HG03196 (cell line): ENCODE measurements around the gene PSG6.
"Not testable (repeated sequence)": the region's sequence is repeated elsewhere in the genome, so short reads cannot be mapped to it uniquely, and the experiment has no call there.

Source experiments
- ATAC-seq: cut with Tn5 transposase; IDR thresholded peaks from one replicate; pipeline ENCODE4 v1.9.1; 2021; ENCODE audit not compliant: unreplicated experiment

The PSG6 gene

DNA sequence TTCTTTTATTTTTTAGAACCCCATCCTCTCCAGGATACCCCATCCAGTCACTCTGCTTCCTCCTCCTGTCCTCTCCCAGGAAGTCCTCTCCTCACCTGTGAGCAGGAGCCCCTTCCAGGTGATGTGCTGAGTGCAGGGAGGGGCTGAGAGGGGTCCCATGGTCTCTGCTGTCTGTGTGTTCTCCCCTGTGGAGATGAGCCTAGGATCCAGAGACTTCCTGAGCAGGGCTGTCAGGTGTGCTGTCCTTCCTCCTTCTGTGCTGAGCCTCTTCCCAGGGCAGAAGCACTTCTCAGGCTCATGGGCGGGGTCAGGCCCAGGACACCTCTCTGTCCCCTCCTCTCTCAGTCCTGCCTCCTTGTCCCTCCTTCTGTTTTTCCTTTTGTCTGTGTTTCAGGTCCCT, at the start of gene PSG6:
TSS of gene PSG6 (minus strand) at position 261 of the 400 bp plus-strand sequence. CDS start at position 159, 102 bp downstream.
- ATAC-seq, result not testable (repeated sequence)

DNA sequence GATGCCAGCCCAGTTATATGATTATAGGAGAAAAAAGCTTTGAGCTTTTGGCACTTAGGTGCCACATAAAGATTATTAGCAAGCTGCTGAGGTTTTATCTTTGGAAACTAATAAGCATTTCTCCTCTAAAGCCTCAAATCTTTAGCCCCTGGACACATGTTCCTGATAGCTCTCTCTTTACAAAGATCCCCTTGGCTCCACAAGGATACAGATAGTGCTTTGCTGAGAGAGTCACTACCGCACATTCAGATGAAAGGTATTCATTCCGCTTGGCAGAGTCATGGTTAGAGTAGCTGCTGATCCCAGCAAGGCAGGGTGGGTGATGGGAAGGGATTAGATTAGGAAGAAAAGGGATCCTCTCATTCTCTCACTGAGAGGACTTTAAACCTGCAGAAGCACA, 47.5 kb upstream of the PSG6 start:
- ATAC-seq, result no peak

DNA sequence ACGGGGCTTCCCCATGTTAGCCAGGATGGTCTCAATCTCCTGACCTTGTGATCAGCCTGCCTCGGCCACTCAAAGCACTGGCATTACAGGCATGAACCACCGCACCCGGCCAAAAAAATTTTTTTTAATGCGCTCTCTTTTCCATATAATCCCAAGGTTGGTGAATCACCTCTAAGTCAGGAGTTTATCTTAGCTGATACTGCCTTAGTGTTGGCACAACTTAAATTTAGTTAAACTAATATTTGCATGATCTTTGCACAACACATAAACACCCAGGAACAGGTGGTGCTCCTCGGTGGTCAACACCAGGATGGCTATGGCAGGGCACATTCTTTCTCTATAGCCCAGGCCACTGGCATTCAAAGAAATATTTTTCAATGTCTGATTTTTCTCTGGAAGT, 43.4 kb upstream of the PSG6 start:
- no peak for ATAC-seq

DNA sequence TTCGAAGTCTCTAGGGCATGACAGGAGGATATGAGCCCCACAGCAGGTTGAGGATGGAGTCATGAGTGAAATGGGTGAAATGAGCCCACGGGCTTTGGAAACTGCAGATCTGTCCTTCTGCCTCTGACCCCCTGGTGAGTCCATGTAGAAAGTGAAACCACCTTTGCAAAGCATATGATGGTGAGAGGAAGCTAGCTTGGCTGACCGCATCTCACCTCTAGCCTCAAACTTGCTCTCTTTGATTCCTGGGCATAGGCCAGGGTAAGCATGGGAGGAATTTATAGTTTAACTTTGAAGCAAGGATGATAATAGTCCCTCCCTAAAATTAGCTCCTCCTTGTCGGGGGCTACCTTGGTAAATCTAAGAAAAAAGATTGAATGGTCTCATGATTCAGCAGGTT, 34.4 kb upstream of the PSG6 start:
- not testable (repeated sequence) for ATAC-seq

DNA sequence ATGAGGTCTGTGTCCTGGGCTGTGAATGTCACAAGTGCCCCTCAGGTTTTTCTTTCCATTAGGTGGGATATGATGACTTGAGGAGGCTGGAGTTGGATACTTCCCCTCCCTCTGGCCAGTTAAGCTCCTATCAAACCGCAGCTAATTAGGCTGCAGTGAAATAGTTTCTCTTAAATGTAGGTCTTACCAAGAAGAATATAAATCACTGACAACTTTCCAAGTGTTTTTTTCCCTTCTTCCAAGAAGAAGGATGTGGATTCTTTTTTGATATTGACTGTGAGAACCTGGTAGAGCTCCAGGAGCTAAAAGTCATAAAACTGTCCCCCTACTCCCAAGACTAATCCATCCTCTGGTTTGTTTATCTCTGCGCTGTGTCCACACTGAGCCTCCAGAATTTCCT, 33.8 kb upstream of the PSG6 start:
- not testable (repeated sequence) for ATAC-seq

DNA sequence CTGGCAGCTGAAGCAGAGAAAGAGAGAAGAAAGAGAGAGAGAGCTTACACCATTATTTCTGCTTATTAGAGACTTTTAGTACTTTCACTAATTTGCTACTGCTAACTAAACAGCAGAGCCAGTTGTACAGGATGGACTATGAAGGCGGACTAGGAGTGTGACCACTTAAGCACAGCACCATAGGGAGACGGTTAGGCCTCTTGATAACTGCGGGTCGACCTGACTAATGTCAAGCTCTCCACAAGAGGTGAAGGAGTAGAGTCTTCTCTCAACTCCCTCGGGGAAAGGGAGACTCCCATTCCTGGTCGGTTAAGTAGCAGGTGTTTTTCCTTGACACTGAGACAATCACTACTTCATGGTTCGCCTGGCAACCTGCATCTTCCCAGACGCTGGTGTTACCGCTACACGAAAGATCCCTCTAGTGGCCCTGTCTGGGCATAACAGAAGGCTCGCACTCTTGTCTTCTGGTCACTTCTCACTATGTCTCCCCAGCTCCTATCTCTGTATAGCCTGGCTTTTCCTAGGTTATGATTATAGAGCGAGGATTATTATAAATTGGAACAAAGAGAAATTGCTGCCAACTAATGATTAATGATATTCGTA, 24.6 kb upstream of the PSG6 start:
- no peak for ATAC-seq

DNA sequence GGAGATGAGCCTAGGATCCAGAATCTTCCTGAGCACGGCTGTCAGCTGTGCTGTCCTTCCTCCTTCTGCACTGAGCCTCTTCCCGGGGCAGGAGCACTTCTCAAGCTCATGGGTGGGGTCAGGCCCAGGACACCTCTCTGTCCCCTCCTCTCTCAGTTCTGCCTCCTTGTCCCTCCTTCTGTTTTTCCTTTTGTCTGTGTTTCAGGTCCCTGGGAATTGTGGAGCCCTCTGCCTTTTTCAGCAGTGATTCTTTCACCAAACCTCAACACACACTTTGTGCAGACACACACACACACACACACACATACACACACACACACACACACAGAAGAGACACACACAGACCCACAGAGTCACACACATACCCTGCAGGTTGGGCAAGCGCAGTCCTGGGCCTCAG, 19.4 kb upstream of the PSG6 start, which contains the start of gene PSG7:
TSS of gene PSG7 (minus strand) at position 101 of the 400 bp plus-strand sequence. CDS start 131 bp downstream, outside the sequence.
- ATAC-seq, result not testable (repeated sequence)

DNA sequence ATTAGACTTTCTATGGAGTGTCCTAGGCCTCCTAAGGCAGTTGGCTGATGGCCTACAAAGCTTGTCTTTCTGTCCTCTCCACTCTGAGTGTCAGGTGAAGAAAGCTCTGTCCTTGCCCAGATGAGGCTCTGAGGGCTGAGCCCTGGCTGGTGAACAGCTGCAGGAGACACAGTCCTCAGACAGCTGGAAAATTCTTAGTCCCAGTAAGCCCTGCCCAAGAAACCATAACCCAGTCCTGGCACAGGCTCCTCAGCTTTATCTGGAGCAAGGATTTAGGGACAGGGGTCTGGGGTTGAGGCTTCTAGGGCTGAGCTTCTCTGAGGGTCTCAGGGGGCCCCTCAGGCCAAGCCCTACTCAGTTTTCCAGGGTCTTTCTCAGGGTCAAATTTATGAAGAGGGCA, 17.0 kb upstream of the PSG6 start:
- ATAC-seq, result not testable (repeated sequence)

DNA sequence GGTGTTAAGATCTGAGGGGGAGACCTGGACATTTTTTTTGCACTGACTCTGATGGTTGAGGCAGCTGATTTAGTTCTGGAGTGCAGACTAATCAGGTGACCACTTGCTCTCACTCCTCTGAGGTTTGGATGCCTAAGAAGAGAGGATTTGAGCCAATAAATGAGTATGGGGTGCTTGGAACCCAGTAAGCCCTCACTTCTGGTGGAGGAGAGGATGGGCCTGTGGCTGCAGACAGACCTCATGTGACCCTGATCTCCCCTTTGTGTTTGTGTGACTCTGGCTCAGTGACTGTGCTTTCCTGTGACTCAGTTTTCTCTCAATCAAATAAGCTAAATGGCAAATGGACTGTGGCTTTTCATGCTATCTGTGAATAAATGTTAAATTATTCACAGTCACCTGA, 16.5 kb upstream of the PSG6 start:
- not testable (repeated sequence) for ATAC-seq

DNA sequence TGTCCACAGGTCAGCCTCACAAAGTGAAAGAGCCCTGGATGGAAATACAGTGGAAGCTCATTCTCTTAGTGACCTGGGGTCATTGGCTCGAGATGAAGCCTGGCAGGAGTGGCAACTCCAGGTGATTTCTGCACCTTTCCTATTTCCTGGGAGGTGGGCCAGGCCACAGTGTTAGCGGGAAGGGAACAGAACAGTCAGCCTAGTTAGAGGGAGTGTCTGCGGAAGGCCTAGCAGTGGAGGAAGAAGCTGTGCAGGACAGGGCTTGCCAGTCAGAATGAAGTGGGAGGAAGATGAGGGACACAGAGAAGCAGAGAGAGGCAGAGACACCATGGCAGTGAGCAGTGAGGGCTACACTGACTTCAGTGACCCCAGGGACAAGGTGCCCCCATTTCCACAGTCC, 15.7 kb upstream of the PSG6 start:
- ATAC-seq, result not testable (repeated sequence)

DNA sequence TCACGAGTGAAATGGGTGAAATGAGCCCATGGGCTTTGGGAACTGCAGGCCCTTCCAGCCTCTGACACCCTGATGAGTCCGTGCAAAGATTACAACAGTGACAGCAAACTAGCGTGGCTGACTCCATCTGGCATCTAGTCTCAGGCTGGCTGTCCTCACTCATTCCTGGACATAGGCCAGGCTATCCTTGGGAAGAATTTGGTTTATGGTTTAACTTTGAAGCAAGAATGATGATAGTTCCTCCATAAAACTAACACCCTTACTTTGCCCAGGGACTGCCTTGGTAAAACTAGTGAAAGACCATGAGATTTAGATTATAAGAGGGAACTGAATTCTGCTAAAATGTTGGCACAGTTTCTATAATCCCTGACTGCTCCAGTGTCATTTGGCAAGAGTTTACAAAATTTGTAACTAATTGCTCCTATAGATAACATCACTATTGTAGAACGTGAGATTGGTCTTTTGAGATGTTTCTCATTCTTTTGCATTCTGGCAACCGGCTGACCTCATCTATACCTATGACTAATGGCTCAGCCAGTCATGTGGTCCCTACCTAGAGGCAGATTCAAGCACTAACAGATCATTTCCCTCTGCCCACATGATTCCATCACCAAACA, 14.9 kb upstream of the PSG6 start:
- ATAC-seq, result not testable (repeated sequence)

DNA sequence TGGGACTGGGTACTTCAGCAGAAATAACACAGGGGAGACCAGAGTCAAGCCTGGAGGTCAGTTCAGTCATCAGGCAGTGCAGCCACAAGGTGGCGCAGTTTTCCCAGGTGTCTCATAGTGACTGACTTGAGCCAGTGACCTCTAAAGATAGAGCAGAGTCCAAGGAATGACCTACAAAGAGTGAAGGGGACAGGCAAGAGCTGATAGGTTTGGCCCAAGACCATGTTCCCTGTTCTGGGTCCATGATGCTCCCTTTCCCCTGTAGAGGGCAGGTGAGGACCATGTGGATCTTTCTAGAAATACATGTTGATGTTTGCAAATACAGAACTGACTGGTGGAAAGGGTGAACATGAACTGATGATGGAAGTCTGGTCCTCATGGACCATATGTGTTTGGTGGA, 12.5 kb upstream of the PSG6 start:
- ATAC-seq, result not testable (repeated sequence)

DNA sequence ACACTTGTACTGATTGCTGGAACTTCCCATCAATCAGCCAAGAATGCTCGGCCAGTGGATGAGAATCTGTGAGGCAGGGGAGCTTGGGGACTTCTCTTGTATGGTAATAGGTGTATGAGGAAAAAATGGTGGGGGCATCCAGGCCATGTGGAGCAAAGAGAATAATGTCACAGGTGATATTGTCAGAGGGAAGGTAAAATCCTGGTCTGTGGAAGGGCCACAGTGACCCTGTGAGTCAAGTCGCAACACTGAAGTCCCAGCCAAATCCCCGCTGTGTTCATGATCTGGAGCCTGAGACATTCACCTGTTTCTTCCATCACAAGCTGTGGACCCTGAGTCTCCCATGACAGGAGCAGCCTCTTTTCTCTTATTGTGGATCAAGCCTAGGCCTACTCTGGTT, 11.2 kb upstream of the PSG6 start:
- ATAC-seq, result no peak

DNA sequence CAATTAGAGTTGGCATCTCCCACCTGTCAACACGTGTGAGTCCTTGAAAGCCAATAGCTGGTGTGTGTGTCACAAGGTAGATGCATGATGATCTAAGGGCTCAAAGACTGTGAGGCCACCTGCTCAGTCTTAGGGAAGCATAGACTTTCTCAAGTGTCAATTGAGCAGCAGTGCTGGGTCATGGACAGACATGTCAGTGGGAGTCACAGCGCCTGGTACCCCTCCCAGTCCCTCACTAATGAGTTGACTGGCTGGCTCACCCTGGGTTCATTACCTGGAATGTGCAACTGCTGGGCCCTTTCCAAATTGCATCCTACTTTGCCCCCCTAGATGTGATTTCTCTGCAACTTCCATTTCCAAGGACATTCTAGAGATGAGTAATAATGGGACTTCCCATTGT, 9.1 kb upstream of the PSG6 start:
- ATAC-seq, result no peak

DNA sequence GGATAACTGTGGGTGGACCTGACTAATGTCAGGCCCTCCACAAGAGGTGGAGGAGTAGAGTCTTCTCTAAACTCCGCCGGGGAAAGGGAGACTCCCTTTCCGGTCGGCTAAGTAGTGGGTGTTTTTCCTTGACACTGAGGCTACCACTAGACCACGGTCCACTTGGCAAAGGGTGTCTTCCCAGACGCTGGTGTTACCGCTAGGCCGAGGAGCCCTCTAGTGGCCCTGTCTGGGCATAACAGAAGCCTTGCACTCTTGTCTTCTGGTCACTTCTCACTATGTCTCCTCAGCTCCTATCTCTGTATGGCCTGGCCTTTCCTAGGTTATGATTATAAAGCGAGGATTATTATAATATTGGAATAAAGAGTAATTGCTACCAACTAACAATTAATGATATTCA, 5.4 kb upstream of the PSG6 start:
- not testable (repeated sequence) for ATAC-seq

DNA sequence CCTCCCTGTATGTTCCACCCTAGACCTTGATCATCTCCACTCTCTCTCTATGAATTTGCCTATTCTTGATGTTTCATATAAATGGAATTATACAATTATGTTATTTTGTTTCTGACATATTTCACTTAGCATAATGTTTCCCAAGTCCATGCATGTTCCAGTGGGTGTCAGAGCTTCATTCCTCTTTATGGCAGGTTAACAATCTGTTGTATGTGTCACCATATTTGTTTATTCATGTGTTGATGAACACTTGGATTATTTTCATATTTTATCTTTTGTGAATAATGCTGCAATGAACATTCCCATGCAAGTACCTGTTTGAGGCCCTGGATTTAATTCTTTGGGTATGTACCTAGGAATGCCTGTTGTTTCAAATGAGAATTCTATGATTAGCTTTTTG, 3.3 kb upstream of the PSG6 start:
- not testable (repeated sequence) for ATAC-seq

DNA sequence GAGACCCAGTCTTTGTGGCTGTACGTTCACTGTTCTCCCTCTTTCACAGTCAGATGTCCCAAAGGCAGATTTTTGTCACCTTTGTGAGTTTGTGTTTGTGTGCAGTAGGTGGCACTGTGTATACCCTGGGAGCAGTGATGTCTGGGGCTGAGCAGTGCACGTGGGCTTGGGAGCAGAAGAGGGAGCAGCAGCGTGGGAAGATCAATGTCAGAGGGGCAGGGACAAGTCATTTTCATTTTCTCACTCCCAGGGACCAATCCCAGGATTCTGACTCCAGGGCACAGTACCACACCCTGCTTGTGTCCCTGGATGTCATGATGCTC, 2.0 kb upstream of the PSG6 start:
- no peak for ATAC-seq

DNA sequence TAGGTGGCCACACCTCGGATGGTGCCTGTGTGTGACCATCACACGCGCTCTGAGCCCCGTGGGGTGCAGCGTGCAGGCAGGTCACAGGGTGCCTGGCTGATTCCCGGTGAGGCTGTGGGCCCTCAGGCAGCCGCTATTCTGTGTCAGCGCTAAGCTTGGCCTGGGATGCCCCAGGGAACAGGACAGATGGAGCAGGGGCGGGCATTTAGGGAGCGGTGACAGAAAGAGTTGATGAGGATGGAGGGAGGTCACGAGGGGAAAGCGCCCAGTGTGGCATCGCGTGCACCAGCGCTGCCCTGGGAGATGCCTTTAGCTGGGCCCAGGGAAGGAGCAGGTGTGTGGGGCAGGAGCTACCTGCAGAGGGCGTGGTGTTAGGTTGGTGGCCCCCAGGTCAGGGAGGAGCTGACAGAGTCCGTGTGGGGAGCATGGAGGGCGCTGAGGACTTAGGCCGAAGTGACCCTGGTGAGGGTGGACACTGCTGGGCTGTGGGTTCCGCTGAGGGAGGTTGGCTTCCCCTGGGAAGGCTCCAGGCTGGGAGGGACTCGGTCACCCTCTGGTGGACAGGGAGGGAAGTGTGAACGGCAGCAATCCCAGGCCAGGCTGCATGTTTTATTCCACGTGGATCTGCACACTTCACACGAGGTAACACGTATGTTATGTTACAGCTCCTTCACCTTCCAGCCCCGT, 1.5 kb upstream of the PSG6 start:
- not testable (repeated sequence) for ATAC-seq

DNA sequence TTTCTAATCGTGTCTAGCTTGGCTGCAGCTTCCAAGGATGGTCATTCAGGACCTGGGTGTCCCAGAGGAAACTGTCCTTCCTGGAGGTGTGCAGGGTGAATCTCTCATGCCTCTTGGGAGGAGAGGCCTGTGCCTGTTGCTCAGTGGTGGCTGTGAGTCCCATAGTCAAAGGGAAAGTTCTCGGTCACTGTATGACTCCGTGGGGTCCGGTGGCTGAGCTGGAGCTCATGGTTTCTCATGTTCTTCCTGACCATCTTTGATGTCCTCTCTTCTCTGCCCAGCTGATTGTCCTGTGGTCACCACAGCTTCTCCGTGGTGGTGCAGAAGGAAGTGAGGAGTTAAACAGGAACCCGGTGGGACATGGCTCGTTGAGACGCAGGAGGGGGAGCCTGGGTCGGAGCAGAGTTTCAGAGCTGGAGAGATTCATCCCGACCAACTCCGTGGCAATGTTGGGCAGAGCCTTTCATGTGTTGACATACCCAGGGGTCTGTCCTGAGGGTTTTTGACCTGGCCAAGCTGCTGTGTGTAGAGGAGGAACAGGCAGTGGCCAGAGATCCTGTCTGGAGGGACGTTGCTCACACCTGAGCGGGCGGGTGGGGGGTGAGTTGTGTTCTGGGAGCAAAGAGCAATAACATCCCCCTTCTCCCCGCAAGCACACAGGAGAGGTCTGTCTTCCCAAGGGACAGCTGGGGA, 829 bp upstream of the PSG6 start:
- ATAC-seq, result not testable (repeated sequence)

DNA sequence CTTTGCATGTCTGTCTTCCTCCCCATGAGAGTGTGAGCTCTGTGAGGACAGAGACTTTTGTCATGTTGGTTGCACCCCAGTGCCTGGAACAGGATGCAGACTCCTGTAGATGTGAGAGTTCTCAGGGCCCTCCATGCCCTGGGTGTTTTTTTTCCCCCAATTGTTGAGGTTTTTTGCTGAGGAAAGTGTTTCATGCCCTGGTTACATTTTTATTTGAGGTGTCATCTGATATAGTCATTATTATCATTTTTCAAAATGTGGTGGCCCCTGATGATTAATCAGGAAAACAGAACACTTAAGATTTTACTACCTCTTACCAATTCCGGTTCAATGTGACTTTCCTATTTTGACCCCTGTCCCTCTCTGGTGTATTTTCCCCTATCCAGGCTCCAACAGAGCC, 763 bp downstream of the PSG6 start:
- ATAC-seq, result not testable (repeated sequence)

DNA sequence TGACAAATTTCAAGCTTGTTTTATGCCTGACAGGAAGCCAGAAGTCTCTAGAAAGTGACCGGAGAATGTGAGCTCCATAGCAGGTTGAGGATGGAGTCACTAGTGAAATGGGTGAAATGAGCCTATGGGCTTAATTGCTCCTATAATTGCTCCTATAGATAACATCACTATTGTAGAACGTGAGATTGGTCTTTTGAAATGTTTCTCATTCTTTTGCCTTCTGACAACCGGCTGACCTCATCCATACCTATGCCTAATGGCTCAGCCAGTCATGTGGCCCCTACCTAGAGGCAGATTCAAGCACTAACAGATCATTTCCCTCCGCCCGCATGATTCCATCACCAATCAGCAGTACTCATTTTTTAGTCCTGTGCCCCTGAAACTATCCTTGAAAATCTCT, 4.2 kb downstream of the PSG6 start:
- ATAC-seq, result not testable (repeated sequence)

DNA sequence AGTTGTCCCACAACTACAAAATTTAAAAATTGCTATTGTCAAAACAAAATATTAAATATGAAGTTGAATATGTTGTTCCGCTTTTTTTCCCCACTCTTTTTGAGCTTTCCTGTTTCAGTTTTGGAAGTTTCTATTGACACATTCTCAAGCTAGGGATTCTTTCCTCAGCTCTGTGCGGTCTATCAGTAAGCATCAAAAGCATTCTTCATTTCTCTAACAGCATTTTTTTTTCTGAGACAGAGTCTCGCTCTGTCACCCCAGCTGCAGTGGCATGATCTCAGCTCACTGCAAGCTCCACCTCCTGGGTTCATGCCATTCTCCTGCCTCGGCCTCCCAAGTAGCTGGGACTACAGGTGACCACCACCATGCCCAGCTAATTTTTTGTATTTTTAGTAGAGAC, 4.8 kb downstream of the PSG6 start:
- not testable (repeated sequence) for ATAC-seq
